ENCODE measurements around the gene ADAMTS12. TPM values are rescaled to one million over a fixed set of nuclear protein-coding genes. Genes with fewer than 3 reads are reported as not detected.

ADAMTS12 gene
- total RNA-seq, 2 donors from 2014 or later, result 0.42 to 1.1 TPM

- Histone ChIP-seq H3K4me3 (no peak overlapping the region), H3K9me3 (no peaks in the 10 kb centered on the region), H3K4me1 (no peaks in the 10 kb centered on the region), H3K27ac (no peak overlapping the region), H3K36me3 (no peaks in the 10 kb centered on the region), H3K27me3 (peaks cover 23% of the 10 kb centered on the region), H3K9ac (ENCODE audit: low read depth in 2 of 2, low read length in 2 of 2) (no peak overlapping the region)
- no peak for DNase-seq
- intact Hi-C loops (cut with DNase I), result loop anchor here (5.0 kb wide), 1 partner anchor 496 kb away; no protein-coding TSS in a partner anchor
- no peak for TF ChIP-seq CTCF (IDR thresholded peaks at IDR 0.05)
Observed at GRCh38 chr5:33933723-33934169, 42.0 kb upstream of the ADAMTS12 start.

DNA sequence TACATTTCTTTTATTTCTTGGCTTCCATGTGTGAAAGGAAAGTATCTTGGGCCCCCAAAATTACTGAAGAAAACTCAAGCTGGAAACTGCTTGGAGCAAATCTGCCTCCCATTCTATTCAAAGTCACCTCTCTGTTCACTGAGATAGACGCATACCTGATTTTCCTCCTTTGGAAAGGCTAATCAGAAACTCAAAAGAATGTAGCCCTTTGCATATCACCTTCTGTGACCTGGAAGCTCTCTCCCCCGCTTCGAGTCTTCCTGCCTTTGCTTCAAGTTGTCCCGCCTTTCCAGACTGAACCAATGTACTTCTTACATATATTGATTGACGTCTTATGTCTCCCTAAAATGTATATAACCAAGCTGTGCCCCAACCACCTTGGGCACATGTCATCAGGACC is 39.3 kb upstream of the ADAMTS12 start:
- Histone ChIP-seq H3K27ac (no peak overlapping the region), H3K36me3 (no peaks in the 10 kb centered on the region), H3K4me1 (no peaks in the 10 kb centered on the region), H3K9me3 (no peaks in the 10 kb centered on the region), H3K9ac (ENCODE audit: low read depth in 2 of 2, low read length in 2 of 2) (no peak overlapping the region), H3K4me3 (no peak overlapping the region), H3K27me3 (peaks cover 5% of the 10 kb centered on the region)
- intact Hi-C loops (cut with DNase I), result loop anchor here (5.0 kb wide), 1 partner anchor 494 kb away; no protein-coding TSS in a partner anchor
- DNase-seq, result no peak
- no peak for TF ChIP-seq CTCF (IDR thresholded peaks at IDR 0.05)

DNA sequence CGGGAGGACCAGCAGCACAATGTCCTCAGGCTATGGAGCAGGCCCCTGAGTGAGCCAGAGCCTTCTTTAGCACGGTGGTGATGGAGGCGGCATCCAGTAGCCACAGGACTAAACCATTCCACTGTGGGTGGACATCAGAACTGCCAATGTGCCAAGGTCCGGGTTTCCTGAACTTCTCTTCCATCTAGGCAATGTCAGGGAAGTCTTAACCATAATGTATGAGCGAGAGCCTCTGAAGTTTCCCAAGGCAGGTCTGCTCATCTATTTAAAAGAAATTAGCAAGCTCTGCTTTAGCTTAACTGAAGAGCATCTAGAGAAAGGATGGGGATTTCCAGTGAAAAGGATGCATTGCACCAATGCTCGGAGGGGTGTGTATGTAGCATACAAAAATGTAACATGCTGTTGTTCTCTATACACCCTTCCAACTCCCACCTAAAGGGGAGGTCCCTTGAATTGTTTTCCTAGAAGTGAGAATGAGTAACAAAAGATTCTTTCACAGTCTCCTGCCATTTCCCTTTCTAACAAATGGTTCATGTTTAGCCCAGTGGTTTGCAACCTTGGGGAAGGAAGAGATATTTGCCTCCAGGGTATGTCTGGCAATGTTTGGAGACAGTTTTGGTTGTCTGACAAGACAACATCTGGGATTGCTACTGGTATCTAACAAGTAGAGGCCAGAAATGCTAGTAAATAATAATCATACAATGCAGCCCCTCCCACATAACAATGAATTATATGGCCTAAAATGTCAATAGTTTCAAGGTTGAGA is 38.3 kb upstream of the ADAMTS12 start:
- H3K4me3 ChIP-seq, result no peak overlapping the region
- no peak overlapping the region for H3K9ac ChIP-seq (ENCODE audit: low read depth in 2 of 2, low read length in 2 of 2)
- no peak overlapping the region for H3K27ac ChIP-seq
- DNase-seq, result no peak
- H3K36me3 ChIP-seq, result no peaks in the 10 kb centered on the region
- no peaks in the 10 kb centered on the region for H3K27me3 ChIP-seq
- H3K9me3 ChIP-seq, result no peaks in the 10 kb centered on the region
- intact Hi-C loops (cut with DNase I), result loop anchor here (5.0 kb wide), 1 partner anchor 493 kb away; no protein-coding TSS in a partner anchor
- H3K4me1 ChIP-seq, result no peaks in the 10 kb centered on the region
- no peak for TF ChIP-seq CTCF (IDR thresholded peaks at IDR 0.05)

DNA sequence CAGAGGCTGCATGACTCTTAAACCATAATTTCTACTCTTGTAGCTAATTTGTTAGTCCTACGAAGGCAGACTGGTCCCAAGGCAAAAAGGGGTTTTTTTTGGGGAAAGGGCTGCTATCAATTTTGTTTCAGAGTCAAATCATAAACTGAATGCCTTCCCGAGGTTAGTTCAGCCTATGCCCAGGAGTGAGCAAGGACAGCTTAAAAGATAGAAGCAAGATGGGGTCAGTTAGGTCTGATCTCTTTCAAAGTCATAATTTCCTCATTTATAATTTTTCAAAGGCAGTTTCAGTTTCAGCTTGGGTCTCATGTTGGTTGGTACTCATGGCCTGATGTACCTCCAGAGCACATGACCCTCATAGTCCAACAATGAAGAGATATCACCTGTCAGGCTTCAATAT is 36.5 kb upstream of the ADAMTS12 start:
- Histone ChIP-seq H3K9me3 (no peaks in the 10 kb centered on the region), H3K27ac (no peak overlapping the region), H3K27me3 (no peaks in the 10 kb centered on the region), H3K9ac (ENCODE audit: low read depth in 2 of 2, low read length in 2 of 2) (no peak overlapping the region), H3K4me1 (no peaks in the 10 kb centered on the region), H3K36me3 (no peaks in the 10 kb centered on the region), H3K4me3 (no peak overlapping the region)
- DNase-seq, result no peak
- intact Hi-C loops (cut with DNase I), result no loop called here
- TF ChIP-seq CTCF (IDR thresholded peaks at IDR 0.05), result no peak

- no peak overlapping the region for H3K9ac ChIP-seq (ENCODE audit: low read depth in 2 of 2, low read length in 2 of 2)
- no peaks in the 10 kb centered on the region for H3K9me3 ChIP-seq
- H3K27ac ChIP-seq, result no peak overlapping the region
- intact Hi-C loops (cut with DNase I), result no loop called here
- no peaks in the 10 kb centered on the region for H3K36me3 ChIP-seq
- no peak for TF ChIP-seq CTCF (IDR thresholded peaks at IDR 0.05)
- no peak overlapping the region for H3K4me3 ChIP-seq
- DNase-seq, result no peak
- no peaks in the 10 kb centered on the region for H3K27me3 ChIP-seq
- H3K4me1 ChIP-seq, result no peaks in the 10 kb centered on the region
Observed at GRCh38 chr5:33927685-33928084, 35.9 kb upstream of the ADAMTS12 start.
